Panc1 (cell line): ENCODE results near the gene HS6ST3. TPM values are rescaled to one million over a fixed set of nuclear protein-coding genes. Genes with fewer than 3 reads are reported as not detected.

Experiments
- ATAC-seq: fragments of 200-7000 bp; cut with Tn5 transposase; 2 replicates; pipeline ENCODE4 v1.9.1; 2020; ENCODE audit warnings: mild to moderate bottlenecking, moderate library complexity
- BruUV-seq: library from RNA; stranded (reverse); fragments of 400-500 nt; replicated peaks from 2 replicates; lab custom pipeline; 2021; lab: Mats Ljungman, UMichigan
- CTCF ChIA-PET: fragments of 300-600 bp; sonication (Branson Sonifier 250); formaldehyde crosslinking; loops from one replicate; lab custom pipeline; 2022; ENCODE audit warnings: antibody characterized with exemption; lab: Charles Lee
- POLR2A ChIA-PET: fragments of 300-600 bp; sonication (Branson Sonifier 250); formaldehyde crosslinking; loops from one replicate; lab custom pipeline; 2022; ENCODE audit warnings: antibody characterized with exemption; lab: Charles Lee
- DNase-seq: peaks from one replicate; pipeline ENCODE4 v3.0.0-alpha.2; 2010; ENCODE audit warnings: low read depth, low spot score
- H3K27ac ChIP-seq: 2 replicates; pipeline ENCODE4 v1.5.1; 2011; ENCODE audit warnings: mild to moderate bottlenecking, low read length, inconsistent platforms
- H3K27me3 ChIP-seq: fragments of 200-500 bp; sonication (Bioruptor generic); 2 replicates; pipeline ENCODE4 v1.6.0; 2014; ENCODE audit warnings: low read length, inconsistent platforms; ENCODE audit not compliant: control insufficient read depth, insufficient read depth
- H3K36me3 ChIP-seq: fragments of 200-500 bp; sonication (Bioruptor generic); 2 replicates; pipeline ENCODE4 v1.5.1; 2014; ENCODE audit warnings: inconsistent platforms, mild to moderate bottlenecking, low read length, moderate library complexity; ENCODE audit not compliant: control insufficient read depth, insufficient read depth
- H3K4me1 ChIP-seq: 2 replicates; pipeline ENCODE4 v1.5.1; 2011; ENCODE audit warnings: inconsistent platforms, mild to moderate bottlenecking, low read length, moderate library complexity; ENCODE audit not compliant: control insufficient read depth, insufficient read depth
- H3K4me3 ChIP-seq, 2 experiments: 2 replicates each; pipeline ENCODE4 v1.5.1; 2011 to 2012; ENCODE audit warnings: low read depth in 2 of 2, low read length in 2 of 2, mild to moderate bottlenecking in 2 of 2, inconsistent platforms in 1 of 2, moderate library complexity in 1 of 2
- H3K9me3 ChIP-seq: fragments of 200-500 bp; sonication (Bioruptor generic); 2 replicates; pipeline ENCODE4 v1.5.1; 2014; ENCODE audit warnings: low read depth, mild to moderate bottlenecking, inconsistent platforms, low read length, moderate library complexity; ENCODE audit not compliant: control insufficient read depth, insufficient read depth
- POLR2AphosphoS5 ChIP-seq: IDR thresholded peaks from 2 replicates; pipeline ENCODE4 v1.6.1; 2012; ENCODE audit warnings: mild to moderate bottlenecking, low read depth, low read length, moderate library complexity
- REST ChIP-seq, 2 experiments: IDR thresholded peaks; 2 replicates each; pipeline ENCODE4 v1.6.1; 2011 to 2012; ENCODE audit warnings: low read depth in 2 of 2, control low read depth in 1 of 2, low read length in 1 of 2, mild to moderate bottlenecking in 1 of 2, moderate library complexity in 1 of 2; ENCODE audit not compliant: insufficient read depth in 1 of 2
- SIN3A ChIP-seq: IDR thresholded peaks from 2 replicates; pipeline ENCODE4 v1.6.1; 2012; ENCODE audit warnings: low read depth, mild to moderate bottlenecking, low read length, moderate library complexity, borderline replicate concordance; ENCODE audit not compliant: insufficient read depth
- TCF7L2 ChIP-seq: IDR thresholded peaks from 2 replicates; pipeline ENCODE4 v1.6.1; 2011; ENCODE audit warnings: mild to moderate bottlenecking, low read depth, low read length, inconsistent platforms
- in situ Hi-C: cut with HindIII; loops from 2 replicates; pipeline ENCODE4 v1.10.0; 2016; ENCODE audit warnings: low sequenced_read_pairs, low pct_unique_long_range_greater_than_20kb
- intact Hi-C: fragments of 100-400 bp; cut with micrococcal nuclease; formaldehyde crosslinking; loops from one replicate; pipeline ENCODE4 v1.10.0; 2022; ENCODE audit not compliant: unreplicated experiment
- total RNA-seq: library from RNA; stranded (reverse); gene quantifications from one replicate; pipeline ENCODE4 v1.2.1, GENCODE V29; 2021; ENCODE audit not compliant: unreplicated experiment
- TF ChIP-seq, protein P1 (sequence below): fragments of 450-650 bp; IDR thresholded peaks from 2 replicates; pipeline ENCODE4 v1.5.1; 2017; ENCODE audit warnings: mild to moderate bottlenecking

Gene HS6ST3
- total RNA-seq, 1 experiment from 2014 or later, result 0.13 TPM

- Histone ChIP-seq H3K4me1 (no peaks in the 10 kb centered on the region), H3K9me3 (no peaks in the 10 kb centered on the region), H3K27ac (no peak overlapping the region), H3K27me3 (no peaks in the 10 kb centered on the region), H3K4me3 (no peak overlapping the region), H3K36me3 (no peaks in the 10 kb centered on the region)
- ATAC-seq (no peak), DNase-seq (no peak)
- intact Hi-C loops, result no loop called here
- in situ Hi-C loops, result no loop called here
- ChIA-PET CTCF (no interaction called here), POLR2A (no interaction called here)
- TF ChIP-seq, protein P1, sequence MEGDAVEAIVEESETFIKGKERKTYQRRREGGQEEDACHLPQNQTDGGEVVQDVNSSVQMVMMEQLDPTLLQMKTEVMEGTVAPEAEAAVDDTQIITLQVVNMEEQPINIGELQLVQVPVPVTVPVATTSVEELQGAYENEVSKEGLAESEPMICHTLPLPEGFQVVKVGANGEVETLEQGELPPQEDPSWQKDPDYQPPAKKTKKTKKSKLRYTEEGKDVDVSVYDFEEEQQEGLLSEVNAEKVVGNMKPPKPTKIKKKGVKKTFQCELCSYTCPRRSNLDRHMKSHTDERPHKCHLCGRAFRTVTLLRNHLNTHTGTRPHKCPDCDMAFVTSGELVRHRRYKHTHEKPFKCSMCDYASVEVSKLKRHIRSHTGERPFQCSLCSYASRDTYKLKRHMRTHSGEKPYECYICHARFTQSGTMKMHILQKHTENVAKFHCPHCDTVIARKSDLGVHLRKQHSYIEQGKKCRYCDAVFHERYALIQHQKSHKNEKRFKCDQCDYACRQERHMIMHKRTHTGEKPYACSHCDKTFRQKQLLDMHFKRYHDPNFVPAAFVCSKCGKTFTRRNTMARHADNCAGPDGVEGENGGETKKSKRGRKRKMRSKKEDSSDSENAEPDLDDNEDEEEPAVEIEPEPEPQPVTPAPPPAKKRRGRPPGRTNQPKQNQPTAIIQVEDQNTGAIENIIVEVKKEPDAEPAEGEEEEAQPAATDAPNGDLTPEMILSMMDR, result no peak
- TF ChIP-seq POLR2AphosphoS5 (no peak), REST (IDR thresholded peaks at IDR 0.05; ENCODE audit: insufficient read depth in 1 of 2, low read depth in 2 of 2, low read length in 1 of 2) (no peak)
- BruUV-seq, result no TSS peak
Measured at GRCh38 chr13:96490496-96490989, 400.6 kb downstream of the HS6ST3 start.

DNA sequence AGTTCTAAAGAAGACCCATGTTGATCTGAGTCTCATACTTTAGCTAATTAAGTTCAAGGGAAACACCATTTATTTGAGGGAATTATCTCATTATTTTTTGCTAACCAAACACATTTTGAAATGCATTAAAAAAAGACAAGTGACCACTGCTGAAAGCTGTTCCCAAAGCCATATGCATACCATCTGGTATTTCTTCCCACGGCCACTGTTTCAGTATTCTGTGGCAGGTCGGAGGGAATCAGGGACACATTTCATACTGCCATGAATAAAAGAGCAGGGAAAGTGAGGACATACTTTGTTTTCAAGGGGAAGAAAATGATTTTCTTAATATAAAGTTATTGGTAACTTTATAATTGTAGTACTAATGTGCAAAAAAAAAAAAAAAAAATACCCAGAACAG is 401.2 kb downstream of the HS6ST3 start:
- Histone ChIP-seq H3K4me3 (no peak overlapping the region), H3K9me3 (no peaks in the 10 kb centered on the region), H3K4me1 (no peaks in the 10 kb centered on the region), H3K27me3 (no peaks in the 10 kb centered on the region), H3K36me3 (no peaks in the 10 kb centered on the region), H3K27ac (no peak overlapping the region)
- POLR2A ChIA-PET, result no interaction called here
- ATAC-seq, result no peak
- BruUV-seq, result no TSS peak
- in situ Hi-C loops (no loop called here), intact Hi-C loops (no loop called here)
- CTCF ChIA-PET, result no interaction called here
- no peak for DNase-seq
- TF ChIP-seq POLR2AphosphoS5, result no peak
- no peak for TF ChIP-seq TCF7L2
- no peak for TF ChIP-seq REST (IDR thresholded peaks at IDR 0.05; ENCODE audit: insufficient read depth in 1 of 2, low read depth in 2 of 2, low read length in 1 of 2)
- TF ChIP-seq SIN3A, result no peak
- TF ChIP-seq, protein P1, result no peak
